C4-2B (cell line): ENCODE data around the gene ZNF644.

Experiments
- ZFX ChIP-seq: fragments of 450-650 bp; IDR thresholded peaks from 2 replicates; pipeline ENCODE4 v1.6.1; 2017
- TF ChIP-seq, protein P1 (sequence below): fragments of 450-650 bp; conservative IDR thresholded peaks from 2 replicates; pipeline ENCODE4 v1.5.1; 2017; ENCODE audit warnings: mild to moderate bottlenecking

- TF ChIP-seq, protein P1, sequence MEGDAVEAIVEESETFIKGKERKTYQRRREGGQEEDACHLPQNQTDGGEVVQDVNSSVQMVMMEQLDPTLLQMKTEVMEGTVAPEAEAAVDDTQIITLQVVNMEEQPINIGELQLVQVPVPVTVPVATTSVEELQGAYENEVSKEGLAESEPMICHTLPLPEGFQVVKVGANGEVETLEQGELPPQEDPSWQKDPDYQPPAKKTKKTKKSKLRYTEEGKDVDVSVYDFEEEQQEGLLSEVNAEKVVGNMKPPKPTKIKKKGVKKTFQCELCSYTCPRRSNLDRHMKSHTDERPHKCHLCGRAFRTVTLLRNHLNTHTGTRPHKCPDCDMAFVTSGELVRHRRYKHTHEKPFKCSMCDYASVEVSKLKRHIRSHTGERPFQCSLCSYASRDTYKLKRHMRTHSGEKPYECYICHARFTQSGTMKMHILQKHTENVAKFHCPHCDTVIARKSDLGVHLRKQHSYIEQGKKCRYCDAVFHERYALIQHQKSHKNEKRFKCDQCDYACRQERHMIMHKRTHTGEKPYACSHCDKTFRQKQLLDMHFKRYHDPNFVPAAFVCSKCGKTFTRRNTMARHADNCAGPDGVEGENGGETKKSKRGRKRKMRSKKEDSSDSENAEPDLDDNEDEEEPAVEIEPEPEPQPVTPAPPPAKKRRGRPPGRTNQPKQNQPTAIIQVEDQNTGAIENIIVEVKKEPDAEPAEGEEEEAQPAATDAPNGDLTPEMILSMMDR: no peak
- no peak for TF ChIP-seq ZFX
Observed at GRCh38 chr1:91024481-91025119, 2.8 kb upstream of the ZNF644 start.
